Stomach (tissue), 4 donors: ENCODE results near the gene GPATCH3.

Source experiments
- POLR2A ChIP-seq, 4 donors: fragments of 450-650 bp; IDR thresholded peaks; one replicate each; pipeline ENCODE4 v1.6.1; 2016; ENCODE audit warnings: antibody characterized with exemption in 4 of 4, control low read depth in 2 of 4, mild to moderate bottlenecking in 1 of 4, moderate library complexity in 1 of 4
- TF ChIP-seq, protein P1 (sequence below), 7 experiments: fragments of 450-650 bp in 4 of 7; fragments of 200-600 bp in 3 of 7; sonication (generic) in 3 of 7; IDR thresholded peaks; one replicate each; pipeline ENCODE4 v1.5.1; 2016 to 2019; ENCODE audit warnings: antibody characterized with exemption in 7 of 7, control low read depth in 2 of 7, mild to moderate bottlenecking in 1 of 7

DNA sequence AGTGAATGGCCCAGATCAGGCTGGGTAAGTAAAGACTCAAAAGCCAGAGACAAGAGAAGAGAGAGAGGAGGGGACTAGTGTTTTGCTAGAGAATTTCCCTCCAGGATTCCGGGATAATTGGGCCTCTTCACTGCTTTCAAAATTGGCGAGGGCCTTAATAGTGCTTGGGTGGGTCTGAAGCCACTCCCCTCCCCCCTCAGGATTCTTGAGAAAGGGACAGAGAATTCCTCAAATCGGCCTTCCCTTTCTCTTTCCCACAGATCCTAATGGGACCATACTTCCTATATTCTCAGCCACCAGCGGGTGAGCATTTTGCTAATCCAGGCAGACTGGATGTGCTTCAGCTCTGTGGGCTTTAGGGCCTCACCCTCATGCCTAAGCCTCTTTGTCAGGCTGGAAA is 25.4 kb downstream of the GPATCH3 start:
- TF ChIP-seq, protein P1, sequence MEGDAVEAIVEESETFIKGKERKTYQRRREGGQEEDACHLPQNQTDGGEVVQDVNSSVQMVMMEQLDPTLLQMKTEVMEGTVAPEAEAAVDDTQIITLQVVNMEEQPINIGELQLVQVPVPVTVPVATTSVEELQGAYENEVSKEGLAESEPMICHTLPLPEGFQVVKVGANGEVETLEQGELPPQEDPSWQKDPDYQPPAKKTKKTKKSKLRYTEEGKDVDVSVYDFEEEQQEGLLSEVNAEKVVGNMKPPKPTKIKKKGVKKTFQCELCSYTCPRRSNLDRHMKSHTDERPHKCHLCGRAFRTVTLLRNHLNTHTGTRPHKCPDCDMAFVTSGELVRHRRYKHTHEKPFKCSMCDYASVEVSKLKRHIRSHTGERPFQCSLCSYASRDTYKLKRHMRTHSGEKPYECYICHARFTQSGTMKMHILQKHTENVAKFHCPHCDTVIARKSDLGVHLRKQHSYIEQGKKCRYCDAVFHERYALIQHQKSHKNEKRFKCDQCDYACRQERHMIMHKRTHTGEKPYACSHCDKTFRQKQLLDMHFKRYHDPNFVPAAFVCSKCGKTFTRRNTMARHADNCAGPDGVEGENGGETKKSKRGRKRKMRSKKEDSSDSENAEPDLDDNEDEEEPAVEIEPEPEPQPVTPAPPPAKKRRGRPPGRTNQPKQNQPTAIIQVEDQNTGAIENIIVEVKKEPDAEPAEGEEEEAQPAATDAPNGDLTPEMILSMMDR (IDR thresholded peaks at IDR 0.05) = no peak
- no peak for TF ChIP-seq POLR2A (IDR thresholded peaks at IDR 0.05)
